Measurements from ENCODE around the gene DAG1. TPM values are rescaled to one million over a fixed set of nuclear protein-coding genes. Genes with fewer than 3 reads are reported as not detected.

DAG1 gene
- total and polyA plus RNA-seq, 2 experiments from 2014 or later, result 50.3 to 59.9 TPM

DNA sequence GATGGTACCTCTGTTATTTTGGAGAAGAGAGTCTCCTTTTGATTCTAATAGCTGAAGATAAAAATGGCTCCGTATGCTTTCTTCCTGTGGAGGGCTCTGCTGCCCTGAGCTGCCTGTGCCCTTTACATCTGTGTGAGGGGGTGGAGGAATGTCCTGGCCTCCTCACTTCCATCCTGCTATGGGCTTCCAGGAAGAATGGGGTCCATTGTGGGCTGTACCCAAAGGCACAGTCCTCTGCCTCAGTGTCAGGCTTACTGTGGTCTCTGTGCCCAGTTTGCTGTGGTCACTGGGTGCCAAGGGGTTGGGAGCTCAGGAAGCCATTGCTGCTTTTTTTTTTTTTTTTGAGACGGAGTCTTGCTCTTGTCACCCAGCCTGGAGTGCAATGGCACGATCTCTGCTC, 14.4 kb downstream of the DAG1 start:
- 84% methylated on average over 3 of the region's 3 CpGs for WGBS (ENCODE audit: low lambda C conversion rate, missing lambda C conversion rate)
- no peaks in the 10 kb centered on the region for H3K36me3 ChIP-seq (replicated peaks; ENCODE audit: insufficient read depth, low read depth)
- H3K9me2 ChIP-seq (replicated peaks; ENCODE audit: insufficient read depth), result no peaks in the 10 kb centered on the region
- TF ChIP-seq EZH2phosphoT487 (IDR thresholded peaks at IDR 0.05; ENCODE audit: low read depth, severe bottlenecking, unreplicated experiment), result no peak
- no peaks in the 10 kb centered on the region for H3K27me3 ChIP-seq
- no peak overlapping the region for H2AFZ ChIP-seq
- no peaks in the 10 kb centered on the region for H3K9me3 ChIP-seq (ENCODE audit: low read depth)
- peaks cover 13% of the 10 kb centered on the region for H3K4me1 ChIP-seq (ENCODE audit: insufficient read depth)
- no peak overlapping the region for H3K4me2 ChIP-seq
- H3K79me2 ChIP-seq, result peaks cover 61% of the 10 kb centered on the region
- H3K27ac ChIP-seq, result no peak overlapping the region
- DNase-seq (ENCODE audit: low spot score), result no peak
- no peak overlapping the region for H3K4me3 ChIP-seq
- peaks cover 5% of the 10 kb centered on the region for H4K20me1 ChIP-seq (ENCODE audit: insufficient read depth, poor library complexity, severe bottlenecking)

DNA sequence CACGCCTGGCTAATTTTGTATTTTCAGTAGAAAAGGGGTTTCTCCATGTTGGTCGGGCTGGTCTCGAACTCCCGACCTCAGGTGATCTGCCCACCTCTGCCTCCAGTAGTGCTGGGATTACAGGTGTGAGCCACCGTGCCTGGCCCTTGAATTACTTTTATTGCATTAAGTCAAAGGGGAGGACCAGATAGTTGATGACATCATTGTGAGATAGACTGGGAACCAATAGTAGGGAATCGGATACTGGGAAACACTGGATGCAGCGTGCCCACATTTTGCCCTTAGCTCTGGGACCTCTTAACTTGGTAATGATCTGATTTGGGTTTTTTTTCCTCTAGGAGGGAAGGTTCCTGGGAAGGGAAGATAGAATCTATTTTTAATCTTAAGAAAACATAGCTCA, 19.2 kb downstream of the DAG1 start:
- 94% methylated on average over 7 of the region's 7 CpGs for WGBS (ENCODE audit: low lambda C conversion rate, missing lambda C conversion rate)
- no peaks in the 10 kb centered on the region for H3K36me3 ChIP-seq (replicated peaks; ENCODE audit: insufficient read depth, low read depth)
- TF ChIP-seq, protein P1, sequence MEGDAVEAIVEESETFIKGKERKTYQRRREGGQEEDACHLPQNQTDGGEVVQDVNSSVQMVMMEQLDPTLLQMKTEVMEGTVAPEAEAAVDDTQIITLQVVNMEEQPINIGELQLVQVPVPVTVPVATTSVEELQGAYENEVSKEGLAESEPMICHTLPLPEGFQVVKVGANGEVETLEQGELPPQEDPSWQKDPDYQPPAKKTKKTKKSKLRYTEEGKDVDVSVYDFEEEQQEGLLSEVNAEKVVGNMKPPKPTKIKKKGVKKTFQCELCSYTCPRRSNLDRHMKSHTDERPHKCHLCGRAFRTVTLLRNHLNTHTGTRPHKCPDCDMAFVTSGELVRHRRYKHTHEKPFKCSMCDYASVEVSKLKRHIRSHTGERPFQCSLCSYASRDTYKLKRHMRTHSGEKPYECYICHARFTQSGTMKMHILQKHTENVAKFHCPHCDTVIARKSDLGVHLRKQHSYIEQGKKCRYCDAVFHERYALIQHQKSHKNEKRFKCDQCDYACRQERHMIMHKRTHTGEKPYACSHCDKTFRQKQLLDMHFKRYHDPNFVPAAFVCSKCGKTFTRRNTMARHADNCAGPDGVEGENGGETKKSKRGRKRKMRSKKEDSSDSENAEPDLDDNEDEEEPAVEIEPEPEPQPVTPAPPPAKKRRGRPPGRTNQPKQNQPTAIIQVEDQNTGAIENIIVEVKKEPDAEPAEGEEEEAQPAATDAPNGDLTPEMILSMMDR (IDR thresholded peaks at IDR 0.05; ENCODE audit: poor library complexity), result no peak
- no peak for TF ChIP-seq EZH2 (IDR thresholded peaks at IDR 0.05; ENCODE audit: borderline replicate concordance)
- TF ChIP-seq EZH2phosphoT487 (IDR thresholded peaks at IDR 0.05; ENCODE audit: low read depth, severe bottlenecking, unreplicated experiment), result no peak
- H3K27ac ChIP-seq, result no peak overlapping the region
- H3K4me2 ChIP-seq, result no peak overlapping the region
- no peak for DNase-seq (ENCODE audit: low spot score)
- H2AFZ ChIP-seq, result no peak overlapping the region
- no peaks in the 10 kb centered on the region for H4K20me1 ChIP-seq (ENCODE audit: insufficient read depth, poor library complexity, severe bottlenecking)
- H3K4me3 ChIP-seq, result no peak overlapping the region
- H3K27me3 ChIP-seq, result no peaks in the 10 kb centered on the region
- H3K4me1 ChIP-seq (ENCODE audit: insufficient read depth), result peaks cover 9% of the 10 kb centered on the region
- no peaks in the 10 kb centered on the region for H3K9me2 ChIP-seq (replicated peaks; ENCODE audit: insufficient read depth)
- no peaks in the 10 kb centered on the region for H3K9me3 ChIP-seq (ENCODE audit: low read depth)
- H3K79me2 ChIP-seq, result peaks cover 66% of the 10 kb centered on the region

DNA sequence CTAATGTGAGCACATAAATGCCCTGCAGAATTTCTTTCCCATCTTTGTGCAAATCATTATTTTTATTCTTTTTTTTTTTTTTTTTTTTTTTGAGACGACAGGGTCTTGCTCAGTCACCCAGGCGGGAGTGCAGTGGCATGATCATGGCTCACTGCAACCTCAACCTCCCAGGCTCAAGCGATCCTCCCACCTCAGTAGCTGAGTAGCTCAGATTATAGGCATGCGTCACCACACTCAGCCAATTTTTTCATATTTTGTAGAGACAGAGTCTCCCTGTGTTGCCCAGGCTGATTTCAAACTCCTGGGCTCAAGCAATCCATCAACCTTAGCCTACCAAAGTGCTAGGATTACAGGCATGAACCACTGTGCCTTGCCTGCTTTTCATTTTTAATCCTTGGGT, 22.9 kb downstream of the DAG1 start:
- 99% methylated on average over 4 of the region's 4 CpGs for WGBS (ENCODE audit: low lambda C conversion rate, missing lambda C conversion rate)
- Histone ChIP-seq H3K4me2 (no peak overlapping the region), H3K79me2 (peaks cover 68% of the 10 kb centered on the region), H4K20me1 (ENCODE audit: insufficient read depth, poor library complexity, severe bottlenecking) (no peaks in the 10 kb centered on the region), H3K4me3 (no peak overlapping the region), H3K27me3 (no peaks in the 10 kb centered on the region), H2AFZ (no peak overlapping the region), H3K4me1 (ENCODE audit: insufficient read depth) (peaks cover 4% of the 10 kb centered on the region), H3K9me2 (replicated peaks; ENCODE audit: insufficient read depth) (no peaks in the 10 kb centered on the region), H3K36me3 (replicated peaks; ENCODE audit: insufficient read depth, low read depth) (no peaks in the 10 kb centered on the region), H3K27ac (no peak overlapping the region), H3K9me3 (ENCODE audit: low read depth) (no peaks in the 10 kb centered on the region)
- TF ChIP-seq, protein P1 (IDR thresholded peaks at IDR 0.05; ENCODE audit: poor library complexity), result no peak
- no peak for TF ChIP-seq EZH2 (IDR thresholded peaks at IDR 0.05; ENCODE audit: borderline replicate concordance)
- no peak for TF ChIP-seq EZH2phosphoT487 (IDR thresholded peaks at IDR 0.05; ENCODE audit: low read depth, severe bottlenecking, unreplicated experiment)
- DNase-seq (ENCODE audit: low spot score), result no peak

DNA sequence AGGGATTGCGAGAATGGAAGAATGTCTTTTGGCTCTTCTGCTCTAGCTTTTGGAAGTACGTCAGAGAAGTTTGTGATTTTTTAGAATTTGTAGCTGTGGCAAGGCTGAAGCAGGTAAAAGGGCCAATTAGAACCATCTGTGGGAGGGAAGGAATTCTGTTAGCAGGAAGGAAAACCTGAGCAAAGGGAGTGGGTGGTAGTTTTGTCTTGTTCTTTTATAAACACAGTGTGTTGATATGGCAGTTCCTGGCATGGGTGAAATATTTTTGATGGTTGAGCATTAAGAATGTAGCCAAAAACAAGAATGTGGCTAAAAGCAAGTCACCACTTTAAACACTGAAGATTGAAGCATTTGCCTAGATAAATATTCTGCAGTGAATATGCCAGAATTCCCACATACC, 23.8 kb downstream of the DAG1 start:
- H3K9me3 ChIP-seq (ENCODE audit: low read depth), result no peaks in the 10 kb centered on the region
- peaks cover 68% of the 10 kb centered on the region for H3K79me2 ChIP-seq
- no peak overlapping the region for H3K4me3 ChIP-seq
- no peaks in the 10 kb centered on the region for H4K20me1 ChIP-seq (ENCODE audit: insufficient read depth, poor library complexity, severe bottlenecking)
- no peaks in the 10 kb centered on the region for H3K36me3 ChIP-seq (replicated peaks; ENCODE audit: insufficient read depth, low read depth)
- H3K27ac ChIP-seq, result no peak overlapping the region
- no peak overlapping the region for H3K4me2 ChIP-seq
- no peaks in the 10 kb centered on the region for H3K27me3 ChIP-seq
- no peaks in the 10 kb centered on the region for H3K9me2 ChIP-seq (replicated peaks; ENCODE audit: insufficient read depth)
- H2AFZ ChIP-seq, result no peak overlapping the region
- H3K4me1 ChIP-seq (ENCODE audit: insufficient read depth), result peaks cover 8% of the 10 kb centered on the region
- TF ChIP-seq, protein P1 (IDR thresholded peaks at IDR 0.05; ENCODE audit: poor library complexity), result no peak
- no peak for TF ChIP-seq EZH2 (IDR thresholded peaks at IDR 0.05; ENCODE audit: borderline replicate concordance)
- no peak for TF ChIP-seq EZH2phosphoT487 (IDR thresholded peaks at IDR 0.05; ENCODE audit: low read depth, severe bottlenecking, unreplicated experiment)
- no peak for DNase-seq (ENCODE audit: low spot score)
- WGBS (ENCODE audit: low lambda C conversion rate, missing lambda C conversion rate), result 83% methylated on average over 2 of the region's 2 CpGs

All from hepatocyte (in vitro differentiated cells).